ENCODE data around the gene EI24.

Gene EI24

GRCh38 chr11:125578783-125579182, 9.5 kb downstream of the EI24 start:
- in situ Hi-C loops (cut with MboI; ENCODE audit: low sequenced_read_pairs), result no loop called here

GRCh38 chr11:125579811-125580210, 10.5 kb downstream of the EI24 start:
- in situ Hi-C loops (cut with MboI; ENCODE audit: low sequenced_read_pairs), result no loop called here

- in situ Hi-C loops (cut with MboI; ENCODE audit: low sequenced_read_pairs), result no loop called here
Measured at GRCh38 chr11:125583496-125583895, 14.2 kb downstream of the EI24 start.

- in situ Hi-C loops (cut with MboI; ENCODE audit: low sequenced_read_pairs), result no loop called here
Measured at GRCh38 chr11:125585487-125585886, 16.2 kb downstream of the EI24 start.

- in situ Hi-C loops (cut with MboI; ENCODE audit: low sequenced_read_pairs), result no loop called here
Measured at GRCh38 chr11:125586623-125587022, 17.3 kb downstream of the EI24 start.

- in situ Hi-C loops (cut with MboI; ENCODE audit: low sequenced_read_pairs), result no loop called here
Measured at GRCh38 chr11:125587480-125587879, 18.2 kb downstream of the EI24 start.

GRCh38 chr11:125588505-125588904, 19.2 kb downstream of the EI24 start:
- in situ Hi-C loops (cut with MboI; ENCODE audit: low sequenced_read_pairs), result no loop called here

- in situ Hi-C loops (cut with MboI; ENCODE audit: low sequenced_read_pairs), result no loop called here
Measured at GRCh38 chr11:125591649-125592304, 22.5 kb downstream of the EI24 start.

GRCh38 chr11:125592305-125593113, 23.2 kb downstream of the EI24 start, which contains the start of gene STT3A:
TSS of gene STT3A (plus strand) at chr11:125592852. CDS start at chr11:125595916, 3,064 bp downstream.
- in situ Hi-C loops (cut with MboI; ENCODE audit: low sequenced_read_pairs), result no loop called here

- in situ Hi-C loops (cut with MboI; ENCODE audit: low sequenced_read_pairs), result no loop called here
Measured at GRCh38 chr11:125593114-125593820, 24.0 kb downstream of the EI24 start.

GRCh38 chr11:125594958-125595357, 25.7 kb downstream of the EI24 start:
- in situ Hi-C loops (cut with MboI; ENCODE audit: low sequenced_read_pairs), result no loop called here

GRCh38 chr11:125600663-125601062, 31.4 kb downstream of the EI24 start:
- in situ Hi-C loops (cut with MboI; ENCODE audit: low sequenced_read_pairs), result no loop called here

- in situ Hi-C loops (cut with MboI; ENCODE audit: low sequenced_read_pairs), result no loop called here
Measured at GRCh38 chr11:125603207-125603606, 33.9 kb downstream of the EI24 start.

- in situ Hi-C loops (cut with MboI; ENCODE audit: low sequenced_read_pairs), result no loop called here
Measured at GRCh38 chr11:125605417-125605816, 36.1 kb downstream of the EI24 start.

- in situ Hi-C loops (cut with MboI; ENCODE audit: low sequenced_read_pairs), result no loop called here
Measured at GRCh38 chr11:125609545-125609944, 40.3 kb downstream of the EI24 start.

GRCh38 chr11:125618383-125618782, 49.1 kb downstream of the EI24 start:
- in situ Hi-C loops (cut with MboI; ENCODE audit: low sequenced_read_pairs), result no loop called here

- in situ Hi-C loops (cut with MboI; ENCODE audit: low sequenced_read_pairs), result no loop called here
Measured at GRCh38 chr11:125621995-125622394, 52.7 kb downstream of the EI24 start.

GRCh38 chr11:125623064-125623463, 53.8 kb downstream of the EI24 start:
- in situ Hi-C loops (cut with MboI; ENCODE audit: low sequenced_read_pairs), result no loop called here

- in situ Hi-C loops (cut with MboI; ENCODE audit: low sequenced_read_pairs), result no loop called here
Measured at GRCh38 chr11:125624756-125625213, 55.5 kb downstream of the EI24 start, which contains the start of gene CHEK1. TSS of gene CHEK1 (plus strand) at chr11:125625163. CDS start at chr11:125626769, 1,606 bp downstream.

GRCh38 chr11:125625225-125625629, 56.0 kb downstream of the EI24 start:
- in situ Hi-C loops (cut with MboI; ENCODE audit: low sequenced_read_pairs), result no loop called here

- in situ Hi-C loops (cut with MboI; ENCODE audit: low sequenced_read_pairs), result no loop called here
Measured at GRCh38 chr11:125625630-125626287, 56.5 kb downstream of the EI24 start.

Measured in HL-60/S4 treated with retinoic acid at 250 ng/mL for 4 days and 3 days (cell line).